ENCODE data around the gene MYL3.

DNA sequence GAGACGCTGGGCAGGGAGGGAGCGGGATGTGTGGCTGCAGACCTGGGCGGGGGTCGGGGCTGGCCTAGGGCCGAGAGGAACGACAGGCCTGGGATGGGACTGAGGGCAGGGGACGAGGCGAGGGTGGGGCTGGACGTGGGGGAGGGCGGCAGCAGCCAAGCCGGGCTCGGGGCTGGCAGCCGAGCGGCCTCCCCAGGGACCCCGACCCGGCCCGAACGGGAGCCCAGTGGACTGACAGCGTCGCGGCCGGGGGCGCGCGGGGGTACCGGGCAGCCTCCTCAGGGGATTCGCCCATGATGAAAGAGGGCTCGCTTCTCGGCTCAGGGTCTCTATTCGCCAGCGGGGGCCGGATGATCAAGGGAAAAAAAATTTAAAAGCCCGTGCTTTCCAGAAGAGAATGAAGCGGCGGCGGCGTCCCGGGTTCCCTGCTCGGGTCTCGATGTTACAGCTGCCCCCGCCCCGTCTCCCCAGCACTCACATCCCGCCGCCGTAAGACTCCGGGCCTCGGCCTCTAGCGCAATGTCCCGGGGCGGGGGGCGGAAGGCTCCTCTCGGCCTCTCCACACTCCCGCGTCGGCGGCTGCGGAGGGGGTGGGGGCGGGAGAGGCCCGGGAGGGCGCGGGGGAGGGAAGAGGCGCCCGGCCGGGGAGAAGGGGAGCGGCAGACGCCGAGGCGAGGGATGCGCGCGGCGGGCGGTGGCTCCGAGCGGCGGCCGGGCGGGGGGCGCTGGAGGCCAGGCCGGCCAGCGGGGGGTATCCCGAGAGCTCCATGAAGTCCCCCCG lies 18.5 kb upstream of the MYL3 start:
- TF ChIP-seq, protein P1, sequence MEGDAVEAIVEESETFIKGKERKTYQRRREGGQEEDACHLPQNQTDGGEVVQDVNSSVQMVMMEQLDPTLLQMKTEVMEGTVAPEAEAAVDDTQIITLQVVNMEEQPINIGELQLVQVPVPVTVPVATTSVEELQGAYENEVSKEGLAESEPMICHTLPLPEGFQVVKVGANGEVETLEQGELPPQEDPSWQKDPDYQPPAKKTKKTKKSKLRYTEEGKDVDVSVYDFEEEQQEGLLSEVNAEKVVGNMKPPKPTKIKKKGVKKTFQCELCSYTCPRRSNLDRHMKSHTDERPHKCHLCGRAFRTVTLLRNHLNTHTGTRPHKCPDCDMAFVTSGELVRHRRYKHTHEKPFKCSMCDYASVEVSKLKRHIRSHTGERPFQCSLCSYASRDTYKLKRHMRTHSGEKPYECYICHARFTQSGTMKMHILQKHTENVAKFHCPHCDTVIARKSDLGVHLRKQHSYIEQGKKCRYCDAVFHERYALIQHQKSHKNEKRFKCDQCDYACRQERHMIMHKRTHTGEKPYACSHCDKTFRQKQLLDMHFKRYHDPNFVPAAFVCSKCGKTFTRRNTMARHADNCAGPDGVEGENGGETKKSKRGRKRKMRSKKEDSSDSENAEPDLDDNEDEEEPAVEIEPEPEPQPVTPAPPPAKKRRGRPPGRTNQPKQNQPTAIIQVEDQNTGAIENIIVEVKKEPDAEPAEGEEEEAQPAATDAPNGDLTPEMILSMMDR (conservative IDR thresholded peaks at IDR 0.05): no peak
- TF ChIP-seq ZFX (IDR thresholded peaks at IDR 0.05): no peak
